ENCODE results near the gene SEPTIN11. TPM values are rescaled to one million over a fixed set of nuclear protein-coding genes. Genes with fewer than 3 reads are reported as not detected.
"Not testable (repeated sequence)": the region's sequence is repeated elsewhere in the genome, so short reads cannot be mapped to it uniquely, and the experiment has no call there.

The SEPTIN11 gene
- polyA plus RNA-seq, 3 donors = 3.2 to 14.8 (median 8.8) TPM

- no peak overlapping the region for H3K27ac Mint-ChIP-seq
- H3K4me1 ChIP-seq (ENCODE audit: control insufficient read depth in 1 of 2, insufficient read depth in 2 of 2, low read length in 2 of 2) = no peaks in the 10 kb centered on the region
- H2AFZ ChIP-seq (ENCODE audit: insufficient read depth, low read depth, low read length, poor library complexity, severe bottlenecking) = no peak overlapping the region
- no peak for DNase-seq
- no peaks in the 10 kb centered on the region for H3K79me2 ChIP-seq (ENCODE audit: insufficient read depth, low read length)
- peaks cover 0 to 5% (median 4%) of the 10 kb centered on the region in 7 donors for H3K9me3 Mint-ChIP-seq
- no peak overlapping the region for H3K4me2 ChIP-seq (replicated peaks; ENCODE audit: extremely low read depth, low read length, poor library complexity, severe bottlenecking)
- H3K36me3 ChIP-seq (replicated peaks in 1 of 2; ENCODE audit: control insufficient read depth in 1 of 2, insufficient read depth in 2 of 2, low read length in 2 of 2) = no peaks in the 10 kb centered on the region
- no peak overlapping the region for H3K9ac ChIP-seq (ENCODE audit: insufficient read depth, low read length, poor library complexity, severe bottlenecking)
- H3K27ac ChIP-seq (ENCODE audit: low read depth in 1 of 2, low read length in 2 of 2) = no peak overlapping the region
- H3K36me3 Mint-ChIP-seq = peaks cover 0 to 1% of the 10 kb centered on the region in 2 donors
- no peak overlapping the region for H3K4me3 ChIP-seq (replicated peaks in 1 of 3; ENCODE audit: low read depth in 2 of 3, low read length in 3 of 3)
- no peaks in the 10 kb centered on the region for H4K20me1 ChIP-seq (ENCODE audit: insufficient read depth, low read length)
- intact Hi-C loops (cut with micrococcal nuclease) = no loop called here
- peaks cover 0 to 1% (median 0%) of the 10 kb centered on the region in 3 donors for H3K27me3 Mint-ChIP-seq (ENCODE audit: low read depth in 3 of 3)
- no peaks in the 10 kb centered on the region for H3K9me3 ChIP-seq (replicated peaks in 1 of 2; ENCODE audit: control insufficient read depth in 1 of 2, insufficient read depth in 1 of 2, low read length in 2 of 2)
- TF ChIP-seq, protein P1, sequence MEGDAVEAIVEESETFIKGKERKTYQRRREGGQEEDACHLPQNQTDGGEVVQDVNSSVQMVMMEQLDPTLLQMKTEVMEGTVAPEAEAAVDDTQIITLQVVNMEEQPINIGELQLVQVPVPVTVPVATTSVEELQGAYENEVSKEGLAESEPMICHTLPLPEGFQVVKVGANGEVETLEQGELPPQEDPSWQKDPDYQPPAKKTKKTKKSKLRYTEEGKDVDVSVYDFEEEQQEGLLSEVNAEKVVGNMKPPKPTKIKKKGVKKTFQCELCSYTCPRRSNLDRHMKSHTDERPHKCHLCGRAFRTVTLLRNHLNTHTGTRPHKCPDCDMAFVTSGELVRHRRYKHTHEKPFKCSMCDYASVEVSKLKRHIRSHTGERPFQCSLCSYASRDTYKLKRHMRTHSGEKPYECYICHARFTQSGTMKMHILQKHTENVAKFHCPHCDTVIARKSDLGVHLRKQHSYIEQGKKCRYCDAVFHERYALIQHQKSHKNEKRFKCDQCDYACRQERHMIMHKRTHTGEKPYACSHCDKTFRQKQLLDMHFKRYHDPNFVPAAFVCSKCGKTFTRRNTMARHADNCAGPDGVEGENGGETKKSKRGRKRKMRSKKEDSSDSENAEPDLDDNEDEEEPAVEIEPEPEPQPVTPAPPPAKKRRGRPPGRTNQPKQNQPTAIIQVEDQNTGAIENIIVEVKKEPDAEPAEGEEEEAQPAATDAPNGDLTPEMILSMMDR (IDR thresholded peaks at IDR 0.05) = no peak
- H3K4me1 Mint-ChIP-seq = peaks cover 5% of the 10 kb centered on the region
- WGBS (ENCODE audit: insufficient coverage) = 0% methylated on average over 1 of the region's 4 CpGs
- H3K27me3 ChIP-seq (ENCODE audit: control insufficient read depth in 2 of 2, insufficient read depth in 2 of 2, low read length in 2 of 2) = no peaks in the 10 kb centered on the region
- no peak overlapping the region for H3K4me3 Mint-ChIP-seq
Observed at GRCh38 chr4:76963131-76963750, 13.7 kb downstream of the SEPTIN11 start.

DNA sequence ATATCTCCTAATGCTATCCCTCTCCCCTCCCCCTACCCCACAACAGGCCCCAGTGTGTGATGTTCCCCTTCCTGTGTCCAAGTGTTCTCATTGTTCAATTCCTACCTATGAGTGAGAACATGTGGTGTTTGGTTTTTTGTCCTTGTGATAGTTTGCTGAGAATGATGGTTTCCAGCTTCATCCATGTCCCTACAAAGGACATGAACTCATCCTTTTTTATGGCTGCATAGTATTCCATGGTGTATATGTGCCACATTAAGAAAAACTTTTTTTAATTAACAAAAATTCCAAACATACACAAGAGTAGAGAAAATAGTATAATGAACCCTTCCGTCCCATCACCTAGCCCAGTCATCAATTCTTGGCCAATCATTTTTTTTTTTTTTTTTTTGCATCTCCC is 14.4 kb downstream of the SEPTIN11 start:
- H3K9me3 Mint-ChIP-seq; H3K9me3 ChIP-seq (replicated peaks in 1 of 2; ENCODE audit: control insufficient read depth in 1 of 2, insufficient read depth in 1 of 2, low read length in 2 of 2); H3K27ac ChIP-seq (ENCODE audit: low read depth in 1 of 2, low read length in 2 of 2); H4K20me1 ChIP-seq (ENCODE audit: insufficient read depth, low read length); H3K4me1 ChIP-seq (ENCODE audit: control insufficient read depth in 1 of 2, insufficient read depth in 2 of 2, low read length in 2 of 2); intact Hi-C loops (cut with micrococcal nuclease); DNase-seq; H3K4me3 ChIP-seq (replicated peaks in 1 of 3; ENCODE audit: low read depth in 2 of 3, low read length in 3 of 3); H3K27ac Mint-ChIP-seq; H3K4me1 Mint-ChIP-seq; H2AFZ ChIP-seq (ENCODE audit: insufficient read depth, low read depth, low read length, poor library complexity, severe bottlenecking); H3K27me3 ChIP-seq (ENCODE audit: control insufficient read depth in 2 of 2, insufficient read depth in 2 of 2, low read length in 2 of 2); H3K36me3 ChIP-seq (replicated peaks in 1 of 2; ENCODE audit: control insufficient read depth in 1 of 2, insufficient read depth in 2 of 2, low read length in 2 of 2); H3K27me3 Mint-ChIP-seq (ENCODE audit: low read depth in 3 of 3); H3K9ac ChIP-seq (ENCODE audit: insufficient read depth, low read length, poor library complexity, severe bottlenecking); H3K79me2 ChIP-seq (ENCODE audit: insufficient read depth, low read length); H3K4me3 Mint-ChIP-seq; H3K4me2 ChIP-seq (replicated peaks; ENCODE audit: extremely low read depth, low read length, poor library complexity, severe bottlenecking); H3K36me3 Mint-ChIP-seq: not testable (repeated sequence)
- no CpG with 5 or more reads among the region's 1 CpG for WGBS (ENCODE audit: insufficient coverage)
